ENCODE results near the gene SERTAD3. TPM values are rescaled to one million over a fixed set of nuclear protein-coding genes. Genes with fewer than 3 reads are reported as not detected.
A peak's percentile ranks its signal among the peaks of the same experiment; 100 is the strongest.

The SERTAD3 gene
- total and polyA plus RNA-seq, 9 donors, result 17.3 to 55.0 (median 33.3) TPM

DNA sequence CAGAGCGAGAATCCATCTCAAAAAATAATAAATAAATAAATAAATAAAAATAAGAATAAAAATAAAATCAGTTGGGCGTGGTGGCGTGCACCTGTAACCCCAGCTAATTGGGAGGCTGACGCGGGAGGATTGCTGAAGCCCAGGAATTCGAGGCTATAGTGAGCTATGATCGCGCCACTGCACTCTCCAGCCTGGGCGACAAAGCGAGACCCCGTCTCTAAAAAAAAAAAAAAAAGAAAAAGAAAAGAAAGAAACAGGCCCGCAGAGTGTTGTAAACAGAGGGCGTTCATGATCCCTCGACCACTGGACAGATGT, 23.7 kb downstream of the SERTAD3 start:
- no peaks in the 10 kb centered on the region for H3K9me3 ChIP-seq
- intact Hi-C loops (cut with DNase I), result loop anchor here in 2 of 4 donors (5.0 kb wide), 1 partner anchor 182 kb away; the partner anchor contains the start of gene LTBP4 (in 2 of the 2)
- H3K27ac ChIP-seq, result peak overlapping the region; percentile 98
- H3K36me3 ChIP-seq, result no peaks in the 10 kb centered on the region
- no peaks in the 10 kb centered on the region for H3K27me3 ChIP-seq
- TF ChIP-seq, protein P1, sequence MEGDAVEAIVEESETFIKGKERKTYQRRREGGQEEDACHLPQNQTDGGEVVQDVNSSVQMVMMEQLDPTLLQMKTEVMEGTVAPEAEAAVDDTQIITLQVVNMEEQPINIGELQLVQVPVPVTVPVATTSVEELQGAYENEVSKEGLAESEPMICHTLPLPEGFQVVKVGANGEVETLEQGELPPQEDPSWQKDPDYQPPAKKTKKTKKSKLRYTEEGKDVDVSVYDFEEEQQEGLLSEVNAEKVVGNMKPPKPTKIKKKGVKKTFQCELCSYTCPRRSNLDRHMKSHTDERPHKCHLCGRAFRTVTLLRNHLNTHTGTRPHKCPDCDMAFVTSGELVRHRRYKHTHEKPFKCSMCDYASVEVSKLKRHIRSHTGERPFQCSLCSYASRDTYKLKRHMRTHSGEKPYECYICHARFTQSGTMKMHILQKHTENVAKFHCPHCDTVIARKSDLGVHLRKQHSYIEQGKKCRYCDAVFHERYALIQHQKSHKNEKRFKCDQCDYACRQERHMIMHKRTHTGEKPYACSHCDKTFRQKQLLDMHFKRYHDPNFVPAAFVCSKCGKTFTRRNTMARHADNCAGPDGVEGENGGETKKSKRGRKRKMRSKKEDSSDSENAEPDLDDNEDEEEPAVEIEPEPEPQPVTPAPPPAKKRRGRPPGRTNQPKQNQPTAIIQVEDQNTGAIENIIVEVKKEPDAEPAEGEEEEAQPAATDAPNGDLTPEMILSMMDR (IDR thresholded peaks at IDR 0.05), result no peak
- TF ChIP-seq EP300 (IDR thresholded peaks at IDR 0.05) (no peak), POLR2A (IDR thresholded peaks at IDR 0.05) (no peak)
- no peak for DNase-seq
- WGBS, 3 donors, result 45 to 54% (median 53%) methylated on average over 14 of the region's 14 CpGs
- H3K4me3 ChIP-seq, result peak overlapping the region; percentile 67
- H3K4me1 ChIP-seq (ENCODE audit: insufficient read depth), result peaks cover 2% of the 10 kb centered on the region

DNA sequence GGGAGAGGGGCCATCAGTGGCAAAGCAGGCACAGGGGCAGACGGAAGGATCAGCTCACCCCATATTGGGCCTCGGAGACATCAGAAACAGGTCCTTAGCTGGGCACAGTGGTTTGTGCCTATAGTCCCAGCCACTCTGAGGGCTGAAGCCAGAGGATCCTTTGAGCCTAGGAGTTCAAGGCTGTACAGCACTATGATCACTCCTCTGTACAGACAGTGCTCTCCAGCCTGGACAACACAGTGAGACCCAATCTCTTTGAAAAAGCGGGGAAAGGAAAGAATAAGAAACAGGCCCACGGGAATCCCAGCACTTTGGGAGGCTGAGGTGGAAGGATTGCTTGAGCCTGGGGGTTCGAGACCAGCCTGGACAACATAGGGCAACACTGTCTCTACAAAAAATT, 24.4 kb downstream of the SERTAD3 start:
- DNase-seq, result no peak
- TF ChIP-seq EP300 (IDR thresholded peaks at IDR 0.05), result no peak
- TF ChIP-seq POLR2A (IDR thresholded peaks at IDR 0.05), result no peak
- TF ChIP-seq, protein P1 (IDR thresholded peaks at IDR 0.05), result no peak
- intact Hi-C loops (cut with DNase I), result loop anchor here in 2 of 4 donors (5.0 kb wide), 1 partner anchor 183 kb away; the partner anchor contains the start of gene LTBP4 (in 2 of the 2)
- Histone ChIP-seq H3K9me3 (no peaks in the 10 kb centered on the region), H3K4me3 (no peak overlapping the region), H3K27me3 (no peaks in the 10 kb centered on the region), H3K36me3 (no peaks in the 10 kb centered on the region), H3K4me1 (ENCODE audit: insufficient read depth) (peaks cover 2% of the 10 kb centered on the region), H3K27ac (no peak overlapping the region)
- WGBS, 3 donors, result 86 to 88% (median 88%) methylated on average over 5 of the region's 5 CpGs

- H3K4me1 ChIP-seq (ENCODE audit: insufficient read depth), result no peaks in the 10 kb centered on the region
- H3K27ac ChIP-seq, result no peak overlapping the region
- H3K27me3 ChIP-seq, result no peaks in the 10 kb centered on the region
- WGBS, 3 donors, result 62 to 79% (median 74%) methylated on average over 5 of the region's 5 CpGs
- no peaks in the 10 kb centered on the region for H3K36me3 ChIP-seq
- TF ChIP-seq EP300 (IDR thresholded peaks at IDR 0.05) (no peak), POLR2A (IDR thresholded peaks at IDR 0.05) (no peak)
- TF ChIP-seq, protein P1 (IDR thresholded peaks at IDR 0.05), result no peak
- intact Hi-C loops (cut with DNase I), result no loop called here
- H3K4me3 ChIP-seq, result no peak overlapping the region
- no peak for DNase-seq
- no peaks in the 10 kb centered on the region for H3K9me3 ChIP-seq
Measured at GRCh38 chr19:40419066-40419612, 25.0 kb downstream of the SERTAD3 start.

- TF ChIP-seq, protein P1 (IDR thresholded peaks at IDR 0.05), result no peak
- TF ChIP-seq POLR2A (IDR thresholded peaks at IDR 0.05) (no peak), EP300 (IDR thresholded peaks at IDR 0.05) (no peak)
- no peaks in the 10 kb centered on the region for H3K36me3 ChIP-seq
- H3K9me3 ChIP-seq, result no peaks in the 10 kb centered on the region
- intact Hi-C loops (cut with DNase I), result no loop called here
- H3K4me1 ChIP-seq (ENCODE audit: insufficient read depth), result no peaks in the 10 kb centered on the region
- H3K4me3 ChIP-seq, result no peak overlapping the region
- H3K27ac ChIP-seq, result peak overlapping the region in 1 of 2 donors; percentile 20
- 85 to 98% (median 90%) methylated on average over 3 of the region's 3 CpGs for WGBS, 3 donors
- DNase-seq, result no peak
- no peaks in the 10 kb centered on the region for H3K27me3 ChIP-seq
Measured at GRCh38 chr19:40418040-40418439, 26.1 kb downstream of the SERTAD3 start.
